Ascending aorta (tissue), 2 donors: ENCODE data around the gene CAMSAP1. TPM values are rescaled to one million over a fixed set of nuclear protein-coding genes. Genes with fewer than 3 reads are reported as not detected.

Source experiments
- DNase-seq, 2 donors: peaks; one replicate each; pipeline ENCODE4 v3.0.0-alpha.2; 2019; ENCODE audit warnings: low spot score in 2 of 2
- H3K27ac ChIP-seq, 2 donors: fragments of 200-600 bp; sonication (generic); one replicate each; pipeline ENCODE4 v1.5.1; 2016 to 2017; ENCODE audit warnings: mild to moderate bottlenecking in 1 of 2
- H3K27me3 ChIP-seq: fragments of 200-600 bp; sonication (generic); one replicate; pipeline ENCODE4 v1.5.1; 2017
- H3K36me3 ChIP-seq, 2 donors: fragments of 200-600 bp; sonication (generic); one replicate each; pipeline ENCODE4 v1.5.1; 2016
- H3K4me1 ChIP-seq, 2 donors: fragments of 200-600 bp; sonication (generic); one replicate each; pipeline ENCODE4 v1.5.1; 2016 to 2017; ENCODE audit warnings: mild to moderate bottlenecking in 1 of 2
- H3K4me3 ChIP-seq, 2 donors: fragments of 200-600 bp; sonication (generic); one replicate each; pipeline ENCODE4 v1.5.1; 2016 to 2017; ENCODE audit warnings: mild to moderate bottlenecking in 1 of 2
- H3K9me3 ChIP-seq, 2 donors: fragments of 200-600 bp; sonication (generic); one replicate each; pipeline ENCODE4 v1.5.1; 2016
- CTCF ChIP-seq, 3 experiments: fragments of 200-600 bp in 2 of 3; fragments of 450-650 bp in 1 of 3; sonication (generic) in 2 of 3; IDR thresholded peaks; one replicate each; pipeline ENCODE4 v1.5.1; 2016 to 2019; ENCODE audit warnings: antibody characterized with exemption in 3 of 3, mild to moderate bottlenecking in 1 of 3, moderate library complexity in 1 of 3
- intact Hi-C: fragments of 100-400 bp; cut with DNase I; formaldehyde crosslinking; loops from one replicate; pipeline ENCODE4 v1.15.1; 2023
- total RNA-seq: library from RNA; depleted of rRNA; stranded (reverse); fragments of >200 nt; gene quantifications from one replicate; pipeline ENCODE4 v1.1.0, GENCODE V29; 2016

Gene CAMSAP1
- total RNA-seq, 1 donor from 2014 or later, result 10.1 TPM

GRCh38 chr9:135887585-135888050 lies 19.7 kb downstream of the CAMSAP1 start:
- Histone ChIP-seq H3K27ac (no peak overlapping the region), H3K4me3 (peak overlapping the region in 1 of 2 donors; percentile 18)

GRCh38 chr9:135887021-135887507 lies 20.3 kb downstream of the CAMSAP1 start:
- no peak for DNase-seq
- peaks cover 3 to 20% of the 10 kb centered on the region in 2 donors for H3K4me1 ChIP-seq
- no peak for TF ChIP-seq CTCF (IDR thresholded peaks at IDR 0.05)
- peaks cover 0 to under 1% of the 10 kb centered on the region in 2 donors for H3K36me3 ChIP-seq
- intact Hi-C loops, result no loop called here
- H3K4me3 ChIP-seq, result peak overlapping the region in 1 of 2 donors; percentile 18
- no peaks in the 10 kb centered on the region for H3K9me3 ChIP-seq
- H3K27me3 ChIP-seq, result no peaks in the 10 kb centered on the region
- H3K27ac ChIP-seq, result no peak overlapping the region

More at GRCh38 chr9:135887585-135888050, 19.7 kb downstream of the CAMSAP1 start:
- no peaks in the 10 kb centered on the region for H3K27me3 ChIP-seq
- TF ChIP-seq CTCF (IDR thresholded peaks at IDR 0.05), result no peak
- H3K4me1 ChIP-seq, result peaks cover 3 to 20% of the 10 kb centered on the region in 2 donors
- DNase-seq, result no peak
- H3K9me3 ChIP-seq, result no peaks in the 10 kb centered on the region
- H3K36me3 ChIP-seq, result no peaks in the 10 kb centered on the region
- intact Hi-C loops, result no loop called here

- H3K27me3 ChIP-seq, result no peaks in the 10 kb centered on the region
- intact Hi-C loops, result no loop called here
- H3K4me1 ChIP-seq, result peaks cover 3 to 20% of the 10 kb centered on the region in 2 donors
- TF ChIP-seq CTCF (IDR thresholded peaks at IDR 0.05), result no peak
- no peak overlapping the region for H3K27ac ChIP-seq
- H3K4me3 ChIP-seq, result no peak overlapping the region
- peaks cover 0 to 5% of the 10 kb centered on the region in 2 donors for H3K36me3 ChIP-seq
- H3K9me3 ChIP-seq, result no peaks in the 10 kb centered on the region
- no peak for DNase-seq
These were observed 21.0 kb downstream of the CAMSAP1 start for GRCh38 chr9:135886147-135886981.

- no peak overlapping the region for H3K27ac ChIP-seq
- no peaks in the 10 kb centered on the region for H3K27me3 ChIP-seq
- no peaks in the 10 kb centered on the region for H3K9me3 ChIP-seq
- TF ChIP-seq CTCF (IDR thresholded peaks at IDR 0.05), result no peak
- peaks cover 0 to 8% of the 10 kb centered on the region in 2 donors for H3K36me3 ChIP-seq
- H3K4me3 ChIP-seq, result no peak overlapping the region
- DNase-seq, result no peak
- peaks cover 3 to 20% of the 10 kb centered on the region in 2 donors for H3K4me1 ChIP-seq
- intact Hi-C loops, result no loop called here
These were observed 22.1 kb downstream of the CAMSAP1 start for GRCh38 chr9:135885100-135885853.

- intact Hi-C loops, result no loop called here
- Histone ChIP-seq H3K9me3 (no peaks in the 10 kb centered on the region), H3K4me3 (no peak overlapping the region), H3K27me3 (no peaks in the 10 kb centered on the region), H3K27ac (no peak overlapping the region), H3K4me1 (peaks cover 3 to 20% of the 10 kb centered on the region in 2 donors), H3K36me3 (peaks cover 0 to 8% of the 10 kb centered on the region in 2 donors)
- TF ChIP-seq CTCF (IDR thresholded peaks at IDR 0.05), result no peak
- DNase-seq, result no peak
These were observed 22.9 kb downstream of the CAMSAP1 start for GRCh38 chr9:135884328-135885035.
